22Rv1 (cell line): ENCODE measurements around the gene RCSD1.

Experiments
- H3K27ac ChIP-seq: fragments of 450-650 bp; 2 replicates; pipeline ENCODE4 v1.5.1; 2017
- CTCF ChIP-seq: fragments of 450-650 bp; IDR thresholded peaks from 2 replicates; pipeline ENCODE4 v1.5.1; 2017; ENCODE audit warnings: mild to moderate bottlenecking
- ZFX ChIP-seq: fragments of 450-650 bp; IDR thresholded peaks from 2 replicates; pipeline ENCODE4 v1.6.1; 2017; ENCODE audit warnings: antibody characterized with exemption, borderline replicate concordance

The RCSD1 gene

DNA sequence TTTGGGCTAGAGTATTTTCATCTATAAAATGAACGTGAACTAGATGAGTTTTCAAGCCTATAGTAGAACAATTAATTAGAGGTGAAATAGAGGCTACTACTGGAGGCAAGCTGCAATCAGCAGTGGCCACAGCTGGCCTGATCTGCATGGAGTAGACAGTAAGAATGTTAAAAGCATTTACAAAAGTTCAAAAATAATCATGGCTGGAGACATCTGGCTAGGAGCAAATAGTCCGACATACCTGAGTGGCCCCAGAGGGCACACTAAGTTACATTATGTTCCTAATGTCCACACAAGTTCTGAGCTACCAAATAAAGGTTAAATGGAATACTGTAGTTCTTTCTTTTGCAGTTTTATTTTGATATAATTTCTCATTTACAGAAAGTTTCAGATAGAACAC is 119.7 kb downstream of the RCSD1 start:
- H3K27ac ChIP-seq: peak overlapping the region; percentile 33
- TF ChIP-seq ZFX (no peak), CTCF (no peak)

- peak overlapping the region; percentile 33; the same call in 1 of the 2 replicates for H3K27ac ChIP-seq
- TF ChIP-seq CTCF (no peak), ZFX (no peak)
Observed at GRCh38 chr1:167750641-167751040, 120.6 kb downstream of the RCSD1 start.

GRCh38 chr1:167751676-167752075 is 121.6 kb downstream of the RCSD1 start:
- TF ChIP-seq CTCF (no peak), ZFX (no peak)

GRCh38 chr1:167752219-167752985 is 122.4 kb downstream of the RCSD1 start:
- H3K27ac ChIP-seq: no peak overlapping the region
- TF ChIP-seq ZFX (no peak), CTCF (no peak)

More at GRCh38 chr1:167751676-167752075, 121.6 kb downstream of the RCSD1 start:
- H3K27ac ChIP-seq: no peak overlapping the region

- no peak overlapping the region for H3K27ac ChIP-seq
- no peak for TF ChIP-seq ZFX
- TF ChIP-seq CTCF: no peak
Observed at GRCh38 chr1:167755654-167756053, 125.6 kb downstream of the RCSD1 start.
